ENCODE results near the gene MAPK12.

Gene MAPK12

DNA sequence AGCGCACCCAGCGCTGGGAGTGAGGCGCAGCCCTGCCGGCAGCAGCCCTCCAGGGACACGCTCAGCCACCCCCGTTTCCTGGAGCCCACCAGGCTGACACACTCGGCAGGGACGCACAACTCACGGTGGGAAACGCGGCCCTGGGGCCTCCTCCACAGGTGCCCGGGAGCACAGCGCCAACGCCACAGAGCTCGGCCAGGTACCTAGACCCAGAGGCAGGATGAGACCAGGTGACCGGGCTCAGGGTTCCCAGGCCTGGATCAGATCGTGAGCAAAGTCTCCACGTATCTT, 34.7 kb downstream of the MAPK12 start:
- DNase-seq: no peak

DNA sequence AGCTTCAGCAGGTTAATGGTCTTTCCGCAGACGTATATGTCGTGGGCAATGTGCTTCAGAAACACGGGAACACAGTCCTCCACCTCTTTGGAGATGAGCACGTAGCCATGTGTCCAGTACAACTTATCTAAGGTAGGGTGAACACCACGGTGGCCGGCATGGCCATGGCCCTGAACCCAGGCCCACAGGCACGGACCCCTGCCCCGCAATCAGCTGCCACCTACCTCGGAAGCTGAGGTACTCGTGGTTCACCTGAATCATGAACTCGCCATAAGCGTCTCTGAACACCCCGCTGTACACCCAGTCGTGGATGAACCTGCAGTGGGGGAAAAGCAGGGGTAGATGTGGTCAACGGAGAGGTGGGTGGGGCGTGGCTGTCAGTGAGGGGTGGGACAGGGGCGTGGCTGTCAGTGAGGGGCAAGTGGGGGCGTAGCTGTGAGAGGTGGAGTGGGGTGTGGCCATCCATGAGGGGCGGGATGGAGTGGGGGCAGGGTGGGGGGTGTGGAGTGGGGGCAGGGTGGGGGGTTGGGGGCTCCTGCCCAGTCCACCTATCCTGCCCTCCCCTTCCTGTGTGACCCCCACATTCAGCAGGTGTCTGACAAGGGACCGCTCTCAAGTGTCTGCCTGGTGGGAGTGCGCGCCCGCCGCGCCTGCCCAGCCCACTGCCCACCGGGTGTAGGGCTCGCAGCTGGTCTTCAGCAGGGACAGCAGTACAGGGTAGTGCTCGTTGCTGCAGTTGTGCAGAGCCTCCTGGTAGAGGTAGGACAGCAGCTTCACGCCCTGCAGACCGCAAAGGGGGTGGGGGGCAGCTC, 35.2 kb downstream of the MAPK12 start:
- DNase-seq: no peak

DNA sequence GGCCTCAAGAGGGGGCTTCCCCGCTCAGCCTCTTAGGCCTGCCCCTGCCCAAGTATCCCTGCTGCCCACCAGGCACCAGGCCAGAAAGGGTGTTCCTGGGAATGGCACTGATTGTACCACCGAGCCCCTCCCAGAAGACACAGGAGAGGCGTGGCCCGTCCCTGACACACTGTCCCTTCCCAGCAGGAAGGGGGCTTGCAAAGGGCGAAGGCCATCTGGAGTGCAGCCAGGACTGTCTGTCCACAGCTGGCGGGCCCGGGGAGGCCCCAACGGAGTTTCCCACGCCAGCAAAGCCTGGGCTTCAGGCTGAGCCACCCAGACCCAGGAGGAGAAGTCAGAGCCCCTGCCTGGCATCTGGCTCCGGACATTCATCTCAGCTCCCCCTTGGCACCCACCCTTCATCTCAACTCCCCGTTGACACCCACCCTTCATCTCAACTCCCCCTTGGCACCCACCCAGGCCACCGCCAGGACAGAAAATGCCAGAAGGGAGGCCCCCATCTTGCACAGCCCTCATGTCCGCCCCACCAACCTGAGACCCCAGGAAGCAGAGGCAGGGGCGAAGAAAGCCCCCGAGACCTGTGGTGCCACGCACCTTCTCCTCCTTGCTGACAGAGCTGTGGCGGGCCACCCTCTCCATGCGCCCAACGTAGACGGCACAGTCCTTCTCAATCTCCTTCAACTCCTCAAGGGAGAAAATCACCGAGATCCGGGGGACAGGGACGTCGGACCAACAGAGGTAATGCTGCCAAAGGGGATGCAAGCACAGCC, 36.1 kb downstream of the MAPK12 start:
- no peak for DNase-seq

DNA sequence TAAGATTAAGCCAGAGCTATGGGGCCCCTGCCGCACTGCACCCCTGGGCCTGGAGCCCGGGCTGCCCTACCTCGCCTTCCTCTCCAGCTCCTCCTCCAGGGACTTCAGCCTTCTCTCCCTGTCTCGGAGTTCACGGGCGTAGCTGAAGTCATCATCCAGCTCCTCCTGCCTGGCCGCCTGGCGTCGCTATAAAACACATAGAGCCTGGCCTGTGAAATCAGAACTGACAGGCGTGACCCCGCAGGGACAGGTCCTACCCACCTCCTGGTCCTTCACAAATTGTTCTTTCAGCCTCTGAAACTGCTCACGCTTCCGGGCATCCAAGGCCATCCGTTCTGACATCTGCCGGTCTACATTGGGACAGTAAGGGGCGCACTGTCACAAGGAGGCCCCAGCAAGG, 37.4 kb downstream of the MAPK12 start:
- no peak for DNase-seq

DNA sequence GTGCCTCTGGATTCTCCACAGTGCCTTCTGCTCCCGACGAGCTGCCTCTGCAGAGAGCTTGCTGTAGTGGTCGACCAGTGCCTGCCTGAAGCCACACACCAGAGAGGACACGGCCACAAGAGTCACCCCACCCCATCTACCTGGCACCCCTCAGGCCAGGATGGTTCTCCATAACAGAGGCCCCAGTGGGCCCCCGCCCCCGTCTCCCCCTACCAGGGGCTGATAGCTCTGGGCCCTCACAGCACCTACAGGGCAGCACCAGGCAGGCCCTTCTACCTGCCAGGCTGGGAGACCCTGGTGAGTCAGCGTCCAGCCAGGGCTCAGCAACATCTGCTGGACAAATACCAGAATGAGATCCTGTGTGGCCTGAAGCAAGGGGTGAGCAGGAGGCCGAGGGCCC, 39.0 kb downstream of the MAPK12 start:
- no peak for DNase-seq

DNA sequence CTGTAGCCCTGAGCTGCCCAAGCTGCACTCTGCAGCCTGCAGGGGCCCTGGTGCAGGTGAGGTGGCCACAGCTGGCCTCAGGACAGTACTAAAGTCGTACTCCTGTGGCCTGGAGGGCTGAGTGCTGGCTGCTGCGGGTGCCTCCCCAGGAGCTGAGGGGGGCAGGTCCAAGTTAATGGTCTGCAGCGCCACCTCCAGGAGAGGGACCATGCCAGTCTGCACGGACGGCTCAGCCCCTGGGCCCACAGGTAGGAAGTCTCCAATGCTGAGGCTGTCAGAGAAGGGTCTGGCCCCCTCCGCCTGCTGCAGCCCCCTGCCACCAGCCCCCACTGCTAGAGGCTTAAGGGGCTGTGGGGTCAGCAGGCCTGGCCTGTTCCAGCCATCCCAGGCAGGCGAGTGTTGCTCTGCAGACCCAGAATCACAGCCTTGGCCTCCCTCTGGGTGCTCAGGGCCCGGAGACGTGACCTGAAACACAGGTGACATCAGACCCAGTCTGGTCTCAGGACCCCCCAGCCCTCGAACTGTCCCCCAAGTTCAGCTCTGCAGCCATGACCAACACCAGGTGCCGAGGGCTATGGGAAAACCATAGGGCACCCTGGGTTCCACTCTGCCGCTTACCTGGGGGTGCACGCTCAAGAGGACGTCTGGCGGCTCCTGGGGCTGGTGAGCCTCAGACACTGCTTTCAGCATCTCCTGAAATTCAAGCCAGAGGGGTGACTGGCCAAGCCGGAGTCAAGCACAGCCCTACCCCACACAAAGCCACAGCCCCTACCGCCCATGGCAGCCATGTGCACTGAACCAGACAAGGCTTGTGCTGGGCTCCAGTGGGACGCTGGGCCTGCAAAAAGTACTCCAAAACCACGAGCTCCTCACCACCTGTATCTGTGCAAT, 39.8 kb downstream of the MAPK12 start:
- DNase-seq: no peak

DNA sequence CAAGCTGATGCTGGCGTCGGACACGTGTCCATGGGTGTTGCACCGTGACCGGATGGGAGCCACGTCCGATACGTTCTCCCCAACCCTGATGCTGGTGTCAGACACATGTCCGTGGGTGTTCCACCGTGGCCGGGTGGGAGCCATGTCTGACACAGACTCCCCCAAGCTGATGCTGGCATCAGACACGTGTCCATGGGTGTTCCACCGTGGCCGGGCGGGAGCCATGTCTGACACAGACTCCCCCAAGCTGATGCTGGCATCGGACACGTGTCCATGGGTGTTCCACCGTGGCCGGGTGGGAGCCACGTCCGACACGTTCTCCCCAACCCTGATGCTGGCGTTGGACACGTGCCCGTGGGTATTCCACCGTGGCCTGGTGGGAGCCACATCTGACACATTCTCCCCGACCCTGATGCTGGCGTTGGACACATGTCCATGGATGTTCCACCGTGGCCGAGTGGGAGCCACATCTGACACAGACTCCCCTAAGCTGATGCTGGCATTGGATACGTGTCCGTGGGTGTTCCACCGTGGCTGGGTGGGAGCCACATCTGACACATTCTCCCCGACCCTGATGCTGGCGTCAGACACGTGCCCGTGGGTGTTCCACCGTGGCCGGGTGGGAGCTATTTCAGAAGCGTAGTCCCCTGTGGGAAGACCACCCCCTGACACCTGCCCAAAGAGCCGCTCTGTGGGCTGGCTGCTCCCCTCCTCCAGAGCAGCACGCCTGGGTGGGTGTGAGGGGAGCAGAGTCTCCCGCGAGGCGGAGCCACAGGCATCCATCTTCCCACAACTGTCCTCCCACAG, 40.7 kb downstream of the MAPK12 start:
- DNase-seq: no peak

DNA sequence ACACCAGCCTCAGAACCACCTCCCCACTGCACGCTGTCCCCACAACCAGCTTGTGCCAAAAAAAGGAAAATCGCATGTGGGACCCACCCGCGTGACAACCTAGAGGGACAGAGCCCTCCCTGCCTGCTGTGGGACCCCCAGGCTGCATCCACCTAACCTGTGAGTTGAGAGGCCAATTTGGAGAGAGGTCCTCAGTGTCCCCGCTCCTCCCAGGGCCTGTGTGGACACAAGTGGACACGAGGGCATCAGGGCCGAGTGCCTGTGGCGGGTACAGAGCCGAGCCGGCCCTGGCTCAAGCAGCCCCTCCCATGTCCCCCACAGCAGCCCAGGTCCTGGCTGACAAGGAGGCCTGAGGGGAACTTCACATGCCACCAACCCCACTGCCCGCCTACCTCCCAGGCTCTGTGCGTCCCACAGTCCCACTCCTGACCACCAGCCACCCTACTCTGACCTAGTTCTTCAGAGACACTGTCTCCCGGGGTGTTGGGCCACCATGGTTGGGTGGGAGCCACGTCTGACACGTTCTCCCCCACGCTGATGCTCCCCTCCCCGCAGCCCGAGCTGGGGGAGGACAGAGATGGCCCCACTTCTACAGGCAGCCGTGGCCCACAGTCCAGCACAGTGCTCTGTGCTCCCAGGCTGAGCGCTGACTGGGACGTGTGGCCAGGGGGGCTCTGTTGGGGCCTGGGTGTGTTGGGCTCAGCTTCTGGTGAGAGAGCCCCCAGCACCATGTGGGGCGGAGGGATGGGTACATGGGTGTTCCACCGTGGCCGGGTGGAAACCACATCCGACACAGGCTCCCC, 41.5 kb downstream of the MAPK12 start:
- no peak for DNase-seq

DNA sequence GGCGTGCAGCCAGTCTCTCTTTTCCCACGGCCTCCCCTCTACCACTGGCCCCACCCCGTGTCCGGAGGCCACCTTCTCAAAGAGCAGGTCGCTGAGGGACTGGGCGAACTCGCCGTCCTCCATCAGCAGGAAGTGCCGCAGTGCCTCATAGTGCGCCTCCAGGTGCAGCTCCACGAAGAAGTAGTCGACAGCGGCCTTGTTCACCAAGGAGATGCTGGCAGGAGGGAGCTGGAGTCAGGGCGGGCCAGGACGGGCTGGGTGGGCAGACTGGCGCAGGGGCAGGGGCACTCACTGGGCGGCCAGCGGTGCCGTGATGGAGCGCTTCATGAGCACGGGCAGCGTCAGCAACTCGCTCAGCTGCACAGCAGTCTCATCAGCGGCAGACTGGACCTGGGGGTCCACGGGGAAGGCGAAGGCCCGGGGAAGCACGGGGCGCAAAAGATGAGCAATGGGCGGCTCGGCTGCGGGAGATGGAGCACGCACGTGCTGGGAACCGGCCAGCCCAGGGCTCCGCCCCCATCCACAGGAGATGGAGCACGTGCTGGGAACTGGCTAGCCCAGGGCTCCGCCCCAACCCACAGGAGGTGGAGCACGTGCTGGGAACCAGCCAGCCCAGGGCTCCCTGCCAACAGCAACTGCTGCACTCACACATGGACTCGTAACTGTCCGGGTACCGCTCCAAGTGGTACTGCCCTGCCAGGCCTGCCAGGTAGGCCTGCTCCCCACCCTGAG, 42.3 kb downstream of the MAPK12 start:
- DNase-seq: no peak

DNA sequence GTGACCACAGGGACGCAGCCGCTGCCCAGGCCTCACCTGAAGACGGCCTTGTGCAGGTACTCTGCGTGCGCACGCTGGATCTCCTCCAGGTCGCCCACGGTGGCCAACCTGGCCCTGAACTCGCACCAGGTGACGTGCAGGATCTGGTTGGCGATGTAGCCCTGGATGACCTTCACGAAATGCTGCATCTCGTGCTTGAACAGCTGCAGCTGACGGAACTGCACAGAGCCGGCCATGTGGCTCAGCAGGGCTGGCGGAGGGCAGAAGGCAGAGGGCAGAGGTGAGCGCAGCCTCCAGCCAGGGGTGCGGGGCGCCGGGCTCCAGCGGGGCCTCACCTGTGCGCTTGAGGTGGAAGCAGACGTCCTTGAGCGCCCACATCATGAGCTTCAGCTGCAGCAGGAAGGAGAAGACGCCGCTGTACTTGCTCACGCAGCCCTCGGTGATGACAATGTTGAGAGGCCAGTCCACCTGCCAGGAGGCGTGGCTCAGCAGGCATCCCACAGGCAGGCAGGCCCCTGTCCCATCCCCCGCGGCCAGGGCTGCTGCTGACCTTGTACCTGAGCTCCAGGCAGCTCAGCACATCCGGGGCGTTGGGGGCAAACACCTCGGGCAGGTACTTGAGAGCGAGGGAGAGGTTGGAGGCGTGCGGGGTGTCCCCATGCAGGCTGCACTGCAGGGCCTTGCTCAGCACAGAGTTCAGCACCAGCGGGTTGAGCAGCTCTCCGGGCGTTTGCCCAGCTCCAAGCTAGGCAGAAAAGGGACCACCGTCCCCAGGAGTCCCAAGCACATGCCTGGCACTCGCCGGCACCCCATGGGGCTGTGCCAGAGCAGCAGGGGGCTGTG, 43.1 kb downstream of the MAPK12 start:
- no peak for DNase-seq

DNA sequence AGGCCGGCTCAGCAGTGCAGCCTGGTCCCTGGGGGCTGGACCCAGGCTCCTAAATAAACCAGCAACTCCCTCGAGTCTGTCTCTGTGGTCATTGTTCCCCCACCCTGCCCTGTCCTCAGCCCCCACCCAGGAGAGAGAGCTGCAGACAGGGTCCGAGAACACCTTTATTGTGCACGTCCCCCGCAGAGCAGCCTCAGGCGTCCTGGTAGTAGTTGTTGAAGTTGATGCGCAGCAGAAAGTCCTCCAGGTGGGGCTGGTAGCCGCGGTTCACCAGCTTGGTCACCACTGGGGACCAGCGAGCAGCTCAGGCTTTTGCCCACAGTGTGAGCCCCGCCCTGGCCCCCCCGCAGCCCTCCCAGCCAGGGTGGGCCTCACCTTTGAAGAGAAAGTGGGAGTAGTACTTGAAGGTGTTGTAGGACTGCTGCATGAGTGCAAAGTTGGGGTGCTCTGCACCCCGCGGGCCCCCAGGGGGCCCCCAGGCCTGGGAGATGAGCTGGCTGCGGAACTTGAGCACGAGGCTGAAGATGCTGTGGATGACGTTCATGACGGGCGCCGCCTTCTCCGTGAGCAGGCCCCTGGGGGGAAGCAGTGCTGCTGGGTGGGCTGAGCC, 43.8 kb downstream of the MAPK12 start:
- DNase-seq: no peak

DNA sequence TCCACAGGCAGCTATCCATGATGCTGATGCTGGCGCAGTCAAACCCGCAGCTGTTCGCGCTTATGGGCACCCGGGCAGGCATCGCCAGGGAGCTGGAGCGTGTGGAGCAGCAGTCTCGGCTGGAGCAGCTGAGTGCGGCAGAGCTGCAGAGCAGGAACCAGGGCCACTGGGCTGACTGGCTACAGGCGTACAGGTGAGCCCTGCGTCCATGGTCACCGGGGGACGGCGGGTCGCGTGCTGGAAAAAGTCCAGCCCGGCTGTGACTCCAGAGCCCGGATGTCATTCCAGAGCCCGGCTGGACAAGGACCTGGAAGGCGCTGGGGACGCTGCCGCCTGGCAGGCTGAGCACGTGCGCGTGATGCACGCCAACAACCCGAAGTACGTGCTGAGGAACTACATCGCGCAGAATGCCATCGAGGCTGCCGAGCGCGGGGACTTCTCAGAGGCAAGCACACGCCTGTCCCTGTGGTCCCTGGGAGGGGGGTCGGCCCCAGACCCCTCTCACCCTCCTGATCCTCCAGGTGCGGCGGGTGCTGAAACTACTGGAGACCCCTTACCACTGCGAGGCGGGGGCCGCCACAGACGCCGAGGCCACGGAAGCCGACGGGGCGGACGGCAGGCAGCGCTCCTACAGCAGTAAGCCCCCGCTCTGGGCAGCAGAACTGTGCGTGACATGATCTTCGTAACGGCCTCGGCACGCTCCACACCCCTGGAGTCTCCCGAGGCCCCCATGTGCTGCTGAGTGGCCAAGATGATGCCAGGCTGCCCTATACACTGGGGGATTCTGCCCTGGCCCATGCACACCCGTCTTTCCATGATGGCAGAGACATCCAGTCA, 44.6 kb downstream of the MAPK12 start:
- DNase-seq: no peak

DNA sequence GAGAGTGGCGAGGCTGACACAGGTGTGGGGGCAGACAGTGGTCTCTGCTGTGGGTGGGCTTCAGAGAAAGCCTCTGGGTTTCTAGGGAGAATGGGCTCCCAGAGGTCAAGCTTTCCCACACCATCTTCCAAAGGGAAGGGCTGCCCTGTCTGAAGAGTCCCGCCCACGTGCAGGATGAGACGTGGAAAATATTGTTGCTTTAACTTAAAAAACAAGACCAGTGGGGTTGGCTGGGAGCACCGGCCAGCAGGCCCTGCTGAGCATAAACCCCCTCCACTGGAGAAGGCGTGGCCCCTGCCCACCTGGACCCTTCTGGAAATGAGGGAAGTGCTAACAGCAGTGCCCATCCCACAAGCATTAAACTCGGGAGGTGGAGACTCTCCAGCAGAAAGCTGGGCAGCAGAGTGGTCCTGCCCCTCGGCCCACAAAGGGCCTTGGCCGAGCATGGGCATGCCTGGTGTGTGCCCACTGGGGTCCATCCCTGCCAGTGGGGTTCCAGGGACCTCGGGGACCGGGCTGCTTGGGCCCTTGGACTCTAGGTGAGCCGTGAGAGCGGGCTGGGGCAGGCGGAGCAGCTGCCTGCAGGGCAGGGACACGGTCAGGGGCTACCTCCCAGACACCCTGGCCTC, 45.3 kb downstream of the MAPK12 start:
- DNase-seq: no peak

DNA sequence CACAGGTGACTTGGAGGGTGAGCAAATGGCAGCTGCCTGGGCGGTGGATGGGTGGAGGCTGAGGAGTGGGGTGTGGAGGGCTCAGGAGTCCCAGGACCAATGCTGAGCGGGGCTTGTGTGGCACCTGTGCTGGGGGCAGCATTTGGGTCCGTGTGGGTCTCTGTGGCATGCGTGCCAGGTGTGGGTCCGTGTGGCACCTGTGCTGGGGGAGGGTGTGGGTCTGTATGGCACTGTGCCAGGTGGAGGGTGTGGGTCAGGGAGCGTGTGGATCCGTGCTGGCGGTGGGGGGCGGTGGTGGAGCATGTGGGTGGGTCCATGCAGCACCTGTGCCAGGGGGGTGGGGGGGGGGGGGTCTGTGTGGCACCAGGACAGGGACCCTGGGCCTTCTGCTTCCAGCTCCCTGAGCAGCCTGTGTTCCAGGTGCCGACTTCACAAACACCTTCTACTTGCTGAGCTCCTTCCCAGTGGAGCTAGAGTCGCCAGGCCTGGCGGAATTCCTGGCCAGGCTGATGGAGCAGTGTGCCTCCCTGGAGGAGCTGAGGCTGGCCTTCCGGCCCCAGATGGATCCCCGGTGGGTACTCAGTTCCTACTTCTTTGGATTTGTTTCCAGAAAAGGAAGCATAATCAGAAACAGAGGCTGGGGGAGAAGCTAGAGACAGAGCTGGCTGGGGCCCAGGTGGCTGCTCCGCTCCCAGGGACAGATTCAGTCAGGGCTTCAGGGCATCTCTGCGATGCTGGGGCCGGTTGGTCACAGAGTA, 46.0 kb downstream of the MAPK12 start:
- DNase-seq: no peak

DNA sequence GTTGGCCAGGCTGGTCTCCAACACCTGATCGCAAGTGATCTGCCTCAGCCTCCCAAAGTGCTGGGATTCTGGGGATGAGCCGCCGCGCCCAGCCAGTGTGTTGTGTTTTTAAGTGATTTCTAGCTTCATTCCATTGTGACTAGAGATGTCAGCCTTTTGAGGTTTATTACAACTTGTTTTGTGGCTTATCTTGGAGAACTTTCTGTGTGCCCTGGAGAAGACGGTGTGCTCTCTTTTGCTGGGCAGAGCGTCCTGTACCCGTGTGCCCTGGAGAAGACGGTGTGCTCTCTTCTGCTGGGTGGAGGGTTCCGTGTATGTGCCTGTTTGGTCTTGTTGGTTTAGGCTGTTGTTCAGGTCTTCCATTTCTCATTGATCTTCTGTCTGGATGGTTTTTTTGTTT, 48.2 kb downstream of the MAPK12 start:
- no peak for DNase-seq

DNA sequence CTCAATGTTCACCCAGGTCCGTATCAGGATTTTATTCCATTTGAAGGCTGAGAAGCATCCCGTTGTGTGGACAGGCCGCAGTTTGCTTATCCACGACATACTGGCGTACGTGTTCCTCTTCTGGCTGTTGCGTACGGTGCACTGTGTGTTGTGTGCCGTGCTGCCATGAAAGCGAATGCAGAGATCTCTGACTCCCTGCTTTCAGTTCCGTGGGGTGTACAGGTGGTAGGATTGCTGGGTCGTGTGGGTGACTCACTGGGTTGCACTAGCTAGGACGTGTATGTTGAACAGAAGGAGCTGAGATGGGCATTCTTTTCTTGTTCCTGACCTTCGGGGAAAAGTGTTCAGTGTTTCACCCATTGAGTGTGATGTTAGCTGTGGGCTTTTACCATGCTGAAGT, 50.3 kb downstream of the MAPK12 start:
- no peak for DNase-seq

DNA sequence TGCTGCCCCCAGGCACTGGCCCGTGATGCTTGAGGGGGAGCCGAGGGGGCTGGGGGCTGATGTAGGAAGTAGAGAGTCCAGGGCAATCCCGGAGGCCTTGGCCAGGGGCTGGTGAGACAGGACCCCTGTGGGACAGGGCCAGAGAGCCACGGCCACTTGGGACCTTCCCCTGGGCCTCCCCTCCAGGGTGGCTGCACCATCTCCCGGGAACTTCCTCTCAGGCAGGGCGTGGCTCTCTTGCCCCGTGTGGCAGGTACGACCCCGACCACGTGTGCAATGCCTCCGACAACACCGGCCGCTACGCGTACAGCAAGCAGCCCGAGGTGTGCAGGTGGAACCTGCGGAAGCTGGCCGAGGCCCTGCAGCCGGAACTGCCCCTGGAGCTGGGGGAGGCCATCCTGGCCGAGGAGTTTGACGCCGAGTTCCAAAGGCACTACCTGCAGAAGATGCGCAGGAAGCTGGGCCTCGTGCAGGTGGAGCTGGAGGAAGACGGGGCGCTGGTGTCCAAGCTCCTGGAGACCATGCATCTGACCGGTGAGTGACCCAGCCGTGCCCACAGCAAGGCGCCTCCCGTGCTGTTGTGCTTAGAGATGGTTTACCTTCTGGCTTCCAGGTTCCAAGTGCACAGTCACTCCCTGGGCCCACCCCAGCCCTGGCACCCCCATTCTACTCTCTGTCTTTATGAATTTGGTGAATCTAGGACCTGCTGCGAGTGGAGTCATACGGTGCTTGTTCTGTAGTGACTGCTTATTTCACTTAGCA, 50.9 kb downstream of the MAPK12 start:
- DNase-seq: no peak

Measured in activated CD4-positive, alpha-beta T cell treated with anti-CD3 and anti-CD28 coated beads, Interleukin-2, amount 50 U/mL, for 16 hours (primary cell).